Fibroblast of lung (primary cell): ENCODE measurements around the gene TNC. TPM values are rescaled to one million over a fixed set of nuclear protein-coding genes. Genes with fewer than 3 reads are reported as not detected.

Source experiments
- DNase-seq, 2 donors: peaks; one replicate each; pipeline versions ENCODE4 v3.0.0 to v3.0.0-alpha.2; 2010; ENCODE audit warnings: low read depth in 2 of 2
- H2AFZ ChIP-seq: 2 replicates; pipeline ENCODE4 v1.5.1; 2012; ENCODE audit warnings: low read length, control low read depth, inconsistent platforms
- H3K27ac ChIP-seq: 2 replicates; pipeline ENCODE4 v1.5.1; 2011; ENCODE audit warnings: low read length, control low read depth; ENCODE audit not compliant: insufficient read depth
- H3K27me3 ChIP-seq: 2 replicates; pipeline ENCODE4 v1.5.1; 2011; ENCODE audit warnings: mild to moderate bottlenecking, low read length; ENCODE audit not compliant: control insufficient read depth, insufficient read depth
- H3K36me3 ChIP-seq: 2 replicates; pipeline ENCODE4 v1.5.1; 2011; ENCODE audit warnings: low read length; ENCODE audit not compliant: control insufficient read depth, insufficient read depth
- H3K4me1 ChIP-seq: 2 replicates; pipeline ENCODE4 v1.5.1; 2011; ENCODE audit warnings: low read length; ENCODE audit not compliant: control insufficient read depth, insufficient read depth; ENCODE audit errors: extremely low read depth
- H3K4me2 ChIP-seq: 2 replicates; pipeline ENCODE4 v1.5.1; 2011; ENCODE audit warnings: low read length, control low read depth; ENCODE audit not compliant: insufficient read depth; ENCODE audit errors: extremely low read depth
- H3K4me3 ChIP-seq, 4 experiments: fragments of 200-600 bp in 1 of 4; sonication (generic) in 1 of 4; replicated peaks in 1 of 4; 2 replicates each; pipeline ENCODE4 v1.5.1; 2011 to 2016; ENCODE audit warnings: low read length in 4 of 4, low read depth in 3 of 4, mild to moderate bottlenecking in 3 of 4, control low read depth in 2 of 4, inconsistent platforms in 1 of 4, mixed read lengths in 1 of 4; ENCODE audit not compliant: insufficient read depth in 1 of 4; ENCODE audit errors: control extremely low read depth in 1 of 4
- H3K79me2 ChIP-seq: 2 replicates; pipeline ENCODE4 v1.5.1; 2012; ENCODE audit warnings: mild to moderate bottlenecking, low read length, inconsistent platforms; ENCODE audit not compliant: control insufficient read depth, insufficient read depth
- H3K9ac ChIP-seq: 2 replicates; pipeline ENCODE4 v1.5.1; 2011; ENCODE audit warnings: mild to moderate bottlenecking, low read length, control low read depth; ENCODE audit not compliant: insufficient read depth
- H3K9me3 ChIP-seq: 2 replicates; pipeline ENCODE4 v1.5.1; 2012; ENCODE audit warnings: low read depth, low read length; ENCODE audit not compliant: control insufficient read depth, insufficient read depth
- H4K20me1 ChIP-seq: 2 replicates; pipeline ENCODE4 v1.5.1; 2011; ENCODE audit warnings: low read length; ENCODE audit not compliant: control insufficient read depth, insufficient read depth; ENCODE audit errors: extremely low read depth
- CTCF ChIP-seq, 2 donors: IDR thresholded peaks in 1 of 2; conservative IDR thresholded peaks in 1 of 2; 1 replicate in 1 of 2; 2 replicates in 1 of 2; pipeline ENCODE4 v1.5.1; 2011 to 2012; ENCODE audit warnings: low read length in 2 of 2, control low read depth in 1 of 2, inconsistent platforms in 1 of 2, low read depth in 1 of 2, mild to moderate bottlenecking in 1 of 2
- EZH2 ChIP-seq: IDR thresholded peaks from 2 replicates; pipeline ENCODE4 v1.5.1; 2012; ENCODE audit warnings: low read length, control low read depth, mild to moderate bottlenecking; ENCODE audit errors: missing control alignments
- polyA plus RNA-seq, 2 donors: library from polyadenylated mRNA; depleted of rRNA in 1 of 2; stranded (reverse) in 1 of 2; unstranded in 1 of 2; fragments of >200 nt; gene quantifications; 2 replicates each; pipeline ENCODE4 v1.2.1, GENCODE V29; 2011 to 2012; ENCODE audit warnings: missing spikeins in 1 of 2
- total RNA-seq: library from RNA; depleted of rRNA; stranded (reverse); fragments of >200 nt; gene quantifications from 2 replicates; pipeline ENCODE4 v1.2.1, GENCODE V29; 2014

TNC gene
- total and polyA plus RNA-seq, 2 donors (not counting 1 experiment from before 2014, with no cell fraction given) = 227 to 560 TPM

GRCh38 chr9:115046199-115046598 is 71.8 kb downstream of the TNC start:
- peaks cover 2% of the 10 kb centered on the region for H3K36me3 ChIP-seq
- H3K4me1 ChIP-seq = peaks cover 2% of the 10 kb centered on the region
- no peak for TF ChIP-seq EZH2
- no peak for TF ChIP-seq CTCF (conservative IDR thresholded peaks at IDR 0.05 in 1 of 2, IDR thresholded peaks at IDR 0.05 in 1 of 2; ENCODE audit: low read depth in 1 of 2, low read length in 2 of 2)
- H3K9ac ChIP-seq = no peak overlapping the region
- H3K4me2 ChIP-seq = no peak overlapping the region
- no peaks in the 10 kb centered on the region for H3K9me3 ChIP-seq
- no peak overlapping the region for H3K27ac ChIP-seq
- no peaks in the 10 kb centered on the region for H3K27me3 ChIP-seq
- no peaks in the 10 kb centered on the region for H4K20me1 ChIP-seq
- no peak overlapping the region for H2AFZ ChIP-seq
- no peaks in the 10 kb centered on the region for H3K79me2 ChIP-seq
- H3K4me3 ChIP-seq = no peak overlapping the region
- DNase-seq = no peak

GRCh38 chr9:115043632-115044031 is 74.3 kb downstream of the TNC start:
- DNase-seq = no peak
- Histone ChIP-seq H3K4me1 (peaks cover 2% of the 10 kb centered on the region), H3K9me3 (no peaks in the 10 kb centered on the region), H3K9ac (no peak overlapping the region), H4K20me1 (no peaks in the 10 kb centered on the region), H3K79me2 (no peaks in the 10 kb centered on the region), H3K27ac (no peak overlapping the region), H3K27me3 (no peaks in the 10 kb centered on the region), H3K4me3 (no peak overlapping the region), H3K4me2 (no peak overlapping the region), H3K36me3 (peaks cover 7% of the 10 kb centered on the region), H2AFZ (no peak overlapping the region)
- TF ChIP-seq EZH2 = no peak
- no peak for TF ChIP-seq CTCF (conservative IDR thresholded peaks at IDR 0.05 in 1 of 2, IDR thresholded peaks at IDR 0.05 in 1 of 2; ENCODE audit: low read depth in 1 of 2, low read length in 2 of 2)

GRCh38 chr9:115042781-115043509 is 75.0 kb downstream of the TNC start:
- Histone ChIP-seq H3K9ac (no peak overlapping the region), H4K20me1 (no peaks in the 10 kb centered on the region), H3K4me1 (peaks cover 2% of the 10 kb centered on the region), H3K27ac (no peak overlapping the region), H3K79me2 (no peaks in the 10 kb centered on the region), H3K27me3 (no peaks in the 10 kb centered on the region), H3K4me2 (no peak overlapping the region), H2AFZ (no peak overlapping the region), H3K9me3 (no peaks in the 10 kb centered on the region), H3K4me3 (no peak overlapping the region), H3K36me3 (peaks cover 10% of the 10 kb centered on the region)
- no peak for TF ChIP-seq EZH2
- TF ChIP-seq CTCF (conservative IDR thresholded peaks at IDR 0.05 in 1 of 2, IDR thresholded peaks at IDR 0.05 in 1 of 2; ENCODE audit: low read depth in 1 of 2, low read length in 2 of 2) = no peak
- peak in 1 of 2 donors; percentile 85 for DNase-seq
